PC-9 (cell line): Measurements from ENCODE around the gene FXYD3.

Experiments used
- CTCF ChIP-seq: fragments of 200-600 bp; sonication (generic); conservative IDR thresholded peaks from 2 replicates; pipeline ENCODE4 v1.6.1; 2017; ENCODE audit warnings: mixed run types, antibody characterized with exemption, mild to moderate bottlenecking, moderate library complexity
- EZH2 ChIP-seq: fragments of 200-600 bp; sonication (generic); IDR thresholded peaks from 2 replicates; pipeline ENCODE4 v1.8.0; 2017; ENCODE audit warnings: antibody characterized with exemption, low read depth

- no peak for TF ChIP-seq CTCF
- TF ChIP-seq EZH2: no peak
These were observed 39.6 kb upstream of the FXYD3 start for GRCh38 chr19:35076026-35076370.
